Measurements from ENCODE around the gene MST1R. TPM values are rescaled to one million over a fixed set of nuclear protein-coding genes. Genes with fewer than 3 reads are reported as not detected.
A peak's percentile ranks its signal among the peaks of the same experiment; 100 is the strongest.

Gene MST1R
- total and polyA plus RNA-seq, 5 experiments from 2014 or later = 0.19 to 1.0 (median 0.67) TPM; not detected in 1

DNA sequence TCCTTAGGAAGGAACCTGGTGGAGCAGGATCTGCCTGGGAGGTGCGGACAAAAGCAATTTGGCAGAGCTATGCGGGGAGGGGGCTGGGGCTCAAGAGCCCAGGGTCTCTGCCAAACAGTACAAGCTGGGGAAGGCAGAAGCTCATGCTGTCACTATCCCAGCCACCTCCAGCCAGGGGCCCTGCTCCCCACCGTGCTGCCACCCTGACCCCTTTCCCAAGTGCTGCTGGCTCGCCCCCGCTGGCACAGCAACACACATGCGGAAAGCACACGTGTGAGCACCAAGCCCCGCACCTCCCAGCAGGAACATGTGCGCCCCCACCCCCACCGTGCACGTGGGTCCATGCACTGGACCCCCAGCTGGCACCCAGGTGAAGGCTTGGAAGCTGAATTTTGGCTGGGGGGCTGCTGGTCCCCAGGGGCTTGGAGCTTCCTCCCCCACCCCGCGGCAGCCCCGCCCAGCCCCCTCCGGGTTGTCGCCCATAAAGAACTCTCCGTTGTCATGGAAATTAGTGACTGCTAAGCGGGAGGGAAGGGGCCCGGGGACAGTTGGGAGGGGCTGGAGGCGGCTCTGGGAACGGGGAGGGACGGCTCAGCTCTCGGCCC is 34.7 kb downstream of the MST1R start:
- Mint-ChIP-seq H3K27me3 (peaks cover 18 to 61% (median 29%) of the 10 kb centered on the region in 5 donors), H3K4me3 (peak overlapping the region in 7 of 10 donors; percentile 44 to 63 (median 55)), H3K9me3 (no peaks in the 10 kb centered on the region), H3K27ac (no peak overlapping the region), H3K4me1 (peaks cover 0 to 5% (median 4%) of the 10 kb centered on the region in 4 donors), H3K36me3 (no peaks in the 10 kb centered on the region)
- peak; percentile 36 to 41 for ATAC-seq
- peak in 1 of 10 donors; percentile 4 for DNase-seq
- POLR2A ChIA-PET = interaction anchor here (0.6 kb wide), 1 partner anchor 342 kb away, joined by 3 read pairs; no protein-coding TSS in a partner anchor

DNA sequence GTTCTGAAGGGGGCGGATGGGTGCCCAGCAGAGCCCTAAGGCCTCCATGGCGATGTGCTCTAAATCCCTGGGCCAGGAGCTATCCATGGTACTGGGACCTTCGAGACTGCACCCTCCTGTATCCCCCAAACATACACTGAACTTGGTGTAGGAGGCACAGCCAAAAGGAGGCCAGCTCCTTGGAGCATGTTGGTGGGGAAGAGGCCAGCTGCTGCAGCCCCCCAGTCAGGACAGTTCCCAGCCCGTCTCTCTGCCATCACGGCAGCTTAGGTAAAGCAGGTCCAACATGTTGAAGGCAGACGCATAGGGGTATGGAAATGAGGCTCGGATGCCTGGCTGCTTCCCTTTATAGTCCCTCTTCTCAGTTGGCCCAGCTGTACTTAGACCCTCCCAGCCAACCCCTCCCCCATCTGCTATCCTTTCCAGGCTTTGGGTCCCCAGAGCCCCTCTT is 35.8 kb downstream of the MST1R start:
- Mint-ChIP-seq H3K9me3 (no peaks in the 10 kb centered on the region), H3K4me1 (peaks cover 0 to 5% (median 4%) of the 10 kb centered on the region in 4 donors), H3K36me3 (no peaks in the 10 kb centered on the region), H3K27me3 (peaks cover 22 to 69% (median 35%) of the 10 kb centered on the region in 5 donors), H3K27ac (no peak overlapping the region), H3K4me3 (peak overlapping the region in 6 of 10 donors; percentile 20 to 55 (median 46))
- DNase-seq = peak in 3 of 10 donors; percentile 15 to 21 (median 17)
- no peak for ATAC-seq
- POLR2A ChIA-PET = interaction anchor here (0.5 kb wide), 1 partner anchor 275 kb away, joined by 4 read pairs; no protein-coding TSS in a partner anchor

DNA sequence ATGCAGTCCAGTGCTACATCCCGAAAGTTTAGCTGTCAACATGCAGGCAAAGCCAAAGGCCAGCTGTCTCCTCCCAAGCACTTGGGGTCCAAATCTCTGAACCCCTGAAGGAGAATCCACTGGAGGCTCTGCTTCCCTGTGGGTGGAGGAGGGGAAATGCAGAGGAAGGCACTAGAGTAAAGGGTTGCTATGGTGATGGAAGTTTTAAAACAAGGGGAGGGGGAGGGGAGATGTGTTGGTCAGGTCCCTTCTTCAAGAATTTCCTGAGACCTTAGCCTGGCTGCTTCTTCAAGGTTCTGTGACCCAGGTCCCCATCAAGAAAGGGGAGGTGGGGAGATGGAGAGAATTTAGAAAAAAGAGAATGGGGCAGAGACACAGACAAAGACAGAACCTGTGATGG is 36.3 kb downstream of the MST1R start:
- peak overlapping the region in 1 of 10 donors; percentile 14 for H3K4me3 Mint-ChIP-seq
- DNase-seq (no peak), ATAC-seq (no peak)
- H3K4me1 Mint-ChIP-seq = peaks cover 0 to 5% (median 4%) of the 10 kb centered on the region in 4 donors
- no peaks in the 10 kb centered on the region for H3K9me3 Mint-ChIP-seq
- POLR2A ChIA-PET = interaction anchor here (0.5 kb wide), 1 partner anchor 276 kb away, joined by 4 read pairs; no protein-coding TSS in a partner anchor
- H3K27me3 Mint-ChIP-seq = peaks cover 22 to 71% (median 38%) of the 10 kb centered on the region in 5 donors
- no peaks in the 10 kb centered on the region for H3K36me3 Mint-ChIP-seq
- H3K27ac Mint-ChIP-seq = peak overlapping the region in 1 of 10 donors; percentile 30

DNA sequence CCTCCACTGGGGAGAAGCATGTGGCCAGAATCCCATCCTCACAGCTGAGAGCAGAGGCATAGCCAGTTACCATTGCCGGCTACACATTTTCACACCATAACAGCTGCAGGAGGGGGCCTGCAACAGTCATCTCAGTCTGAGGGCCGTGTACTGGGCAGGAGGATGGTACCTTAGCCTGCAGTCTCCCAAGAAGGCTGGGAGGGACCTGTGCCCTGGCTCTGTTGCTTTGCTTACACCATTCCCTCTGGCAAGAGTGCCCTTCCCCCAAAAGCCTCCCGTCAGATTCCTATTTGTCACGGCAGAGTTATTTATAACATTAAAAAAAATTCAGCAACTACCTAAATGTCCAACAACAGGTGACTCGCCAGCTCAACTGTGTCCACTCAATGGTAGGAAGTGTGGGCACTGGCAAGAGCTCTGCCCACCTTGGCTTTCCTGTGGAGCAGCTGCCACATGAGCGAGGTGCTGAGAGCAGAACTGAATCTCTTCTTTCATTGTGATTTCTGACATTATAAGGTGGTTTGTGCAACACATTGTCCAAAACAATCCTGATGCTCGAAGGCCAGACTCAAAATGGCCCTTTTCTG is 38.4 kb downstream of the MST1R start:
- Mint-ChIP-seq H3K4me3 (no peak overlapping the region), H3K9me3 (no peaks in the 10 kb centered on the region), H3K36me3 (no peaks in the 10 kb centered on the region), H3K27ac (no peak overlapping the region), H3K27me3 (peaks cover 14 to 64% (median 35%) of the 10 kb centered on the region in 5 donors), H3K4me1 (peaks cover 0 to 4% (median 3%) of the 10 kb centered on the region in 4 donors)
- DNase-seq (no peak), ATAC-seq (no peak)
- POLR2A ChIA-PET = no interaction called here

DNA sequence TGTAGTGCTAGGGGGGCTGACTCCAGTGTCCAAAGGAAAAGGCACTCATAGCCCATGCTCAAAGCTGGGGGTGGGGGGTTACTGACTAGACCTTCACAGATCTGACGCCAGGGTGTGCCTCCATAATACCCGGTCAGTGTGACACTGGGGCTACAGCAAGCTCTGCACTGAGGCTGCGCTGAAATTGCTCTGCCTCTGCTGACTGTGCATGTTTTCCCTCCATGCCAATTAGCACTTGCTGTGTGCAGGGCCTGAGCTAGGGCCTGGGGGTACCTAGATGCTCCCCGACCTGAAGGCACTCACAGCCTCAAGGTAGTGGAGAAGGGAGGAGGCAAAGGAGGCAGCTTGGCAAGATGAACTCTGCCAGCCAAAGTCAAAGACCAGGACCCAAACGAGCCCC is 39.2 kb downstream of the MST1R start:
- peaks cover 13 to 59% (median 35%) of the 10 kb centered on the region in 5 donors for H3K27me3 Mint-ChIP-seq
- DNase-seq (no peak), ATAC-seq (no peak)
- H3K9me3 Mint-ChIP-seq = no peaks in the 10 kb centered on the region
- peaks cover 0 to 4% (median 3%) of the 10 kb centered on the region in 4 donors for H3K4me1 Mint-ChIP-seq
- POLR2A ChIA-PET = no interaction called here
- no peak overlapping the region for H3K27ac Mint-ChIP-seq
- H3K36me3 Mint-ChIP-seq = no peaks in the 10 kb centered on the region
- H3K4me3 Mint-ChIP-seq = no peak overlapping the region

DNA sequence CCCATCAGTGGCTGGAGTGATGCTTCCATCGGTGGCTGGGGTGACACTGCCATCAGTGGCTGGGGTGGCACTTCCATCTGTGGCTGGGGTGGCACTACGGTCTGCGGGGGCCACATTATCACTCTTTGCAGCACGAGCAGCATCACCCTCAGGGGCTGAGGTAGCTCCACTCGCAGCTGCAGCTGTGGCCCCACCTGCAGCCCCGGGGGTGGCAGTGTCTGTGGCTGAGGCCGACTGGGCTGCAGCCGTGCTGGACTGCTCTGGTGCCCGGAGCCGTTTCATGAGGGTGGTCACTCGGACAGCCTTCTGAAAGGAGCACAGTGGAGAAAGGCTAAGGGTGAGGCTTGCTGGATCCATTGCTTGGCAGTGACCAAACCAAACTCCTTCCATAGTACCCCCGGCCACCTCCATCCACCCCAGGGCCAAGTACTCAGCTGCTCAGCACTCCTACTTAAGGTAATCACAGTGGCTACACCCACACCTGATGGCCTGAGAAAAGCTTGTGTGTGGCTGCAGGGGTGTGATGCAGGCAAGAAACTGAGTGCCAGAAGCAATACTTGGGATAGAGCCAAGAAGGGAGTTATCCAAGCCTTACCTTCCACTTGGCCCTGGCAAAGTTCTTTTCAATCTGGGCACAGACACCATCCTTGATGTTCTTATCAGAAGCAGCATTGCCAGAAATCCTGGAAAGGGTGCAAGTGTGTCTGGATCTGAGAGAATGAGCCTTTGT is 43.9 kb downstream of the MST1R start:
- no peak for DNase-seq
- Mint-ChIP-seq H3K27me3 (peaks cover 5 to 21% (median 12%) of the 10 kb centered on the region in 5 donors), H3K9me3 (no peaks in the 10 kb centered on the region), H3K4me1 (peaks cover 2 to 15% (median 15%) of the 10 kb centered on the region in 4 donors), H3K36me3 (no peaks in the 10 kb centered on the region), H3K4me3 (no peak overlapping the region), H3K27ac (no peak overlapping the region)
- ATAC-seq = no peak
- POLR2A ChIA-PET = no interaction called here

DNA sequence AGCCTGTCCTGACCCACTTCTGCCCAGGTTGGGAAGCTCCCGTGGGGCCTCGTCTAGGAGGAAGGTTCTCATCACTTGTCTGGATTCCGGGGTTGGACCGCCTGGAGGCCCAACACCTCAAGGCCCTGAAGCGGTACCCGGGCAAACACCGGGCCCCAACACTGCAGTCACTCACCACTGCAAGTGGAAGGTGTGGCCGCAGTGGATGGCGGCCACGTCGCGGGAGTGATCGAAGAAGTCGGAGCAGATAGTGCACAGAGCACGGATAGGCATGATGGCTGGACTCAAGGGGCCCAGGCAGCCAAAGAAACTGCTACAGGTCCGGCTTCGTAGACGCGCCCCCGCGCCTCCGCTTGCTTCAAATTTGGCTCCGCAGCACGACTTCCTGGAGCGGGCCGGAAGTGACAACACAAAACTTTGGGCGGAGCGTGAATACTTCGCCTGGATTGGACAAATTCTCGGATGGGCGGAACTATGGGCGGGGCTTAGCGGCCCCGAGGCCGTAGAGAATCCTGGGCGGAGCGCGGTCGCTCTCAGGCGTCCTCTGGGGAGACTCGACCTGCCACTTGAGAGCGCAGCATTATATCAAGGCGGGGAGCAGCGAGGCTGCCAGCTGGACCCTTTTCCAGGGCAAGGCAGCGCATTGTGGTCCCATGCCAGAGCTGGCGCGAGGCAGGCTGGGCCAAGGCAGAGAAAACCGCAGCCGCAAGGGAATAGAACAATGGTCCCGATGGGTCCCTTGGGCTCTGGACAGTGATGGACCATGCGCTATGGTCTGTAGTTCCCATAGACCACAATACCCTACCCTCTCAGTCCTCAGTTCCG is 47.3 kb downstream of the MST1R start, which contains the start of gene TRAIP:
Gene TRAIP (minus strand): TSS at position 384 of the 825 bp plus-strand sequence. CDS start 111 bp downstream, at position 273.
- Mint-ChIP-seq H3K27me3 (peaks cover 0 to 3% (median 0%) of the 10 kb centered on the region in 5 donors), H3K27ac (peak within 1 kb of the TSS; percentile 81 to 96 (median 91)), H3K36me3 (no peaks in the 10 kb centered on the region), H3K4me1 (peaks cover 2 to 15% (median 15%) of the 10 kb centered on the region in 4 donors), H3K9me3 (no peaks in the 10 kb centered on the region), H3K4me3 (peak within 1 kb of the TSS; percentile 79 to 92 (median 86))
- POLR2A ChIA-PET = interaction anchor here (1.2 to 3.2 kb wide), 2 partner anchors 51 to 53 kb away, joined by 3 to 11 read pairs; partner anchors contain the start of gene INKA1
- ATAC-seq (peak; percentile 99), DNase-seq (peak; percentile 88 to 96 (median 93))

DNA sequence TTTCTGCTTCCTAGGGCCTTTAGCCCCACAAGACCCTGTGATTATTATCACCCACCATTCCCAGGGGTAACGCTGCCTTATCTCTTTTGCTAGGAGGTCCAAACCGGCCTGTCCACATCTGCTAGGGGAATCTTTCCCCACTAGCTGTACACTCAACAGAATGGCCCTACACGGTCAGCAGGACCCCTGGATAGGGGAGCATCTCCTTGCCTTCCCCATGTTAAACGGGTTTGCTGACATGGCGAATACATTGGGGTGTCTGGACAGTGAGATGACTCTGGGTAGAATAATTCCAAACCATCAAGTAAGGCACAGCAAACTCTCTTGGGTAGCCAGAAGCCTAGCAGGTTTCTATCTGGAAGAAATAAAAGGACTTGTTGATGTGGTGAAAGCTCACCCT is 48.0 kb downstream of the MST1R start:
- no peaks in the 10 kb centered on the region for H3K9me3 Mint-ChIP-seq
- H3K4me3 Mint-ChIP-seq = peak overlapping the region; percentile 79 to 92 (median 86)
- ATAC-seq (no peak), DNase-seq (no peak)
- H3K27ac Mint-ChIP-seq = peak overlapping the region in 6 of 10 donors; percentile 33 to 96 (median 91)
- POLR2A ChIA-PET = interaction anchor here (3.2 kb wide), 1 partner anchor 52 kb away, joined by 11 read pairs; the partner anchor contains the start of gene INKA1
- no peaks in the 10 kb centered on the region for H3K36me3 Mint-ChIP-seq
- H3K27me3 Mint-ChIP-seq = peaks cover 0 to 2% (median 0%) of the 10 kb centered on the region in 5 donors
- H3K4me1 Mint-ChIP-seq = peaks cover 2 to 15% (median 15%) of the 10 kb centered on the region in 4 donors

DNA sequence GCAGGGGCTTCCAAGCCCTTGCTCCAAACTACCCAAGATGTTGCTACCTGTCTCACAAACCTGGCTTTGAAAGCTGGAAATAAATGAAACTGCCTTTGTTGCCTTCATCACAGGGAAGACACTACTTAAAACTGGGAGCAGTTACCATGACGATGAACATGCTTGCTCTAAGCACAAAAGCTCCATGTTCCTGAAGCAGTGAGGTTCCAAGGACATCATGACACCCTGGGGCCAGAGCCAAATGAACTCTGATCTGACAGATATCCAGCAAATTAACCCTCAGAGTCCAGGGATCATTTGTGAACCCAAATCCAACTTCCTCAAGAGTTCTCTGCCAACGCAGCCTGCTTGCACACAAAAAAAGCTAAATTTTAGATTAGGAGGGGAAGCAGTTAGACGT is 58.0 kb downstream of the MST1R start:
- H3K4me1 Mint-ChIP-seq = no peaks in the 10 kb centered on the region
- H3K36me3 Mint-ChIP-seq = peaks cover 0 to 7% (median 0%) of the 10 kb centered on the region in 3 donors
- POLR2A ChIA-PET = interaction anchor here (0.7 to 0.8 kb wide), 2 partner anchors 25 to 42 kb away, joined by 3 to 4 read pairs; partner anchors contain the start of gene INKA1
- DNase-seq (no peak), ATAC-seq (no peak)
- no peak overlapping the region for H3K4me3 Mint-ChIP-seq
- no peaks in the 10 kb centered on the region for H3K9me3 Mint-ChIP-seq
- H3K27me3 Mint-ChIP-seq = no peaks in the 10 kb centered on the region
- peak overlapping the region in 1 of 10 donors; percentile 53 for H3K27ac Mint-ChIP-seq

DNA sequence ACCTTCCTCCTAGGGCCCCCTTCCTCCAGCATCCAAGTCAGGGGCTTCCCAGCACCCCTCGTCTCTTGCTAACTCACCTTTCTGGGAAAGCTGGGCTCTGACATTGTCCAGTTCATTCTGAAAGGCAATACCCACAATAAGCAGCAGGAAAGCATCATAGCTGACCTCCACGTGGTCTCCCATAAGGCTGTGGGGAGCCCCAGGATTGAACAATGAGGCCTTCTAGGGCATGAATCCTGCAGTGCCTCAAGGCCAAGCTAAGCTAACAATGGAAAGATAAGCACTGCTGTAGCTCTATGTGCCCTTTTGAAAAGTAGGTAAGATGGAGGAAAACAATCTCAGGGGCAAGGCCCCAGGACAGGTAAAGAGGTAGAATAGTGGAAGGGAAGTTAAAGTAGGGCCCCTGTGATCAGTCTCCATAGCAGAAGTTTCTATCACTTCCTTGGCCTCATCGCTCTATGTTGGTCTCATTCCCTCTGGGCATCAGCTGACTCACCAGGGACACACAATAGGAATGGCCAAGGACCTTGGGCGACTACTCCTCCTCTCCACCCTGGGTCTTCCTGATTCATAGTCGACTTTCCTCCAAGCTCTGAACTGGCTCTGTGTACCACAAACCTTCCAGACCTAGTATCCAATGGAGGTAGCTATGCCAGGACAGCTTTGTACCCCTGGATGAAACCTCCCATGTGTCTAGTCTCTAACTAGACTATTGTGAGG is 59.0 kb downstream of the MST1R start:
- POLR2A ChIA-PET = interaction anchor here (0.7 kb wide), 1 partner anchor 41 kb away, joined by 4 read pairs; the partner anchor contains the start of gene INKA1
- ATAC-seq = no peak
- H3K4me3 Mint-ChIP-seq = no peak overlapping the region
- peaks cover 0 to 7% (median 0%) of the 10 kb centered on the region in 3 donors for H3K36me3 Mint-ChIP-seq
- H3K27me3 Mint-ChIP-seq = no peaks in the 10 kb centered on the region
- H3K4me1 Mint-ChIP-seq = no peaks in the 10 kb centered on the region
- H3K9me3 Mint-ChIP-seq = no peaks in the 10 kb centered on the region
- no peak for DNase-seq
- peak overlapping the region in 1 of 10 donors; percentile 7 for H3K27ac Mint-ChIP-seq

DNA sequence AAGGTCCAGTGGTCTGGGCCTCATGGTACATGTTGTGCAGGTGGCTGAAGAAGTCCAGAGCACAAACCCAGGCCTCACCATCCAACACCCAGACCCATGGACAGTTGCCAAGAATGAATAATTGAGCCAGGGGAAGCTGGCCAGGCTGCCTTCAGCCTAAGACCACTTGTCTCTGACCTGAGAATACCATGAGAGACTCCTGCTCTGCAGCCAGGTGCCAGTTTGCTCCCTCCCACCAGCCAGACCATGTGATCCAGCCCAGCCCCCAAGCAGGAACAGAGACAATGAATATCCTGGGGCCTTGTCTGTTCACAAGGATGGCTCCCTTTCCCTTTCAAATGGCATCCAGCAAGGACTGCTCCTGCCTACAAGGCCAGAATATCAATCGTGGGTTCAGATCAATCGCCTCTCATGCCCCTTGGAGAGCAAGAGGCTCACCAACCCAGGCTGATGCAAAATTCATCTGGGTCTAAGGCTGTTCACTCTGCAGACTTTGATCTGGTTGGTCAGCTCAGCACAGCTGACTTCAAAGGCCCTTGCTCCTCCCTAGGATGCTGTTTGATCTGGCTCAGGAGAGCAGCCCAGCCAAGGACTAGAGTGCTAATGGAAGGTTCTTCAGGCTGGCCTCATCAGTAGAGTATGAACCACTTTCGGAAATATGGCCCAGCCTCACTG is 60.7 kb downstream of the MST1R start:
- H3K27me3 Mint-ChIP-seq = no peaks in the 10 kb centered on the region
- POLR2A ChIA-PET = interaction anchor here (10.4 kb wide), 1 partner anchor 38 kb away, joined by 116 read pairs; the partner anchor contains the start of gene INKA1

More for the DNA sequence above, 60.7 kb downstream of the MST1R start:
- peaks cover 0 to 7% (median 0%) of the 10 kb centered on the region in 3 donors for H3K36me3 Mint-ChIP-seq
- ATAC-seq = no peak
- H3K9me3 Mint-ChIP-seq = no peaks in the 10 kb centered on the region
- H3K27ac Mint-ChIP-seq = peak overlapping the region in 1 of 10 donors; percentile 58
- no peak overlapping the region for H3K4me3 Mint-ChIP-seq
- peaks cover 2 to 5% (median 2%) of the 10 kb centered on the region in 4 donors for H3K4me1 Mint-ChIP-seq
- no peak for DNase-seq

Measured in naive thymus-derived CD8-positive, alpha-beta T cell (primary cell).